Measurements from ENCODE around the gene NOMO2.
"Not testable (repeated sequence)": the region's sequence is repeated elsewhere in the genome, so short reads cannot be mapped to it uniquely, and the experiment has no call there.

Gene NOMO2

DNA sequence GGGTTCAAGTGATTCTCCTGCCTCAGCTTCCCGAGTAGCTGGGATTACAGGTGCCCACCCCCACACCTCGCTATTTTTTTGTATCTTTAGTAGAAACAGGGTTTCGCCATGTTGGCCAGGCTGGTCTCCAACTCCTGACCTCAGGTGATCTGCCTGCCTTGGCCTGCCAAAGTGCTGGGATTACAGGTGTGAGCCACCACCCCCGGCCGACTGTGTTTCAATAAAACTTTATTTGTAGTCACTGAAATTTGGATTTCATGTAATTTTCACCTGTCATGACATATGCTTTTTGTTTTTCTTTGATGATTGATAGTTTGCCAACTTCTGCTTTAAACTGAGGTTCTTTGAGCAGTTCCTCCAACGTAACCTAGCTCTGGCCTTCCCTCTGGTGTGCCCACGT is 12.0 kb upstream of the NOMO2 start:
- not testable (repeated sequence) for DNase-seq

DNA sequence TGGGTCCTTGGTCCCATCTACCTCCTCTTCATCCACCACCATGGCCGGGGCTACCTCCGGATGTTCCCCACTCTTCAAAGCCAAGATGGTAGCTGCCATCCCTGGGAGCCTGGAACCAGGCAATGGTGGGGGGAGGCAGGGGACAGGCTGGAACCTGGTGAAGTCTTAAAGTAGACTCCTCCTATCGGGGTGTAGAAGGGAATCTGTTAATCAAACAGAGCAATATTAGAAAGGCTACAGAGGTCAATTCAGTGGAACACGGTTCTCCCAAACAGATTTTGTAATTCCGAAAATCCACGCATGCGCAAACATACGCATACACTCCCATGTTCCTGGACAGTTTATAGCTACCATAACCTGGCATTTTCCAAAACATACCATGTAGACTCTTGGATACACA is 11.1 kb upstream of the NOMO2 start:
- not testable (repeated sequence) for DNase-seq

DNA sequence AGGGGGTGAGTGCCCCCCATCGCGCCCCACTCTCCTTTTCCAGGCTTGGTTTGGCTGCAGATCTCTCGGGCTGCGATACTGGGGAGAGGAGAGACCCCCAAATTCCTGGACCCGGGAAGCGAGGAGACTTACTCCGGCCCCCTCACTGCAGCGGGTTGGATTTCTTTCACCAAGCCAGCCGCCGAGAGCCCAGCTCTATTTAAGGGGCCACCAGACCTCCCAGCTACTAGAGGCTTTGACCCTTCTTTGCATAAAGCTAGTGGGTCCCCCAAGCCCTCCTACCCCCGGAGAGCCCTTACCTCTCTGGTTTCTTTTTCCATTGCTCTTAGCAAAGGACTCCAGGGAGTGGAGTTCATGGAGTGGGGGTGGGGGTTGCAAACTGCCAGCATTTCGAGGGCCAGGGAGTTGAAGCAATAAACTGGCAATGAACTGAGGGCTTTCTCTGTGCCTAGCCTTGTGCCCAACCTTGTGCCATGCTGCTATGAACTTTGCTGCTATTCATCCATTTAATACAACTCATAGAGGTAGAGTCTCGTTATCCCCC is 9.5 kb upstream of the NOMO2 start:
- DNase-seq = not testable (repeated sequence)

DNA sequence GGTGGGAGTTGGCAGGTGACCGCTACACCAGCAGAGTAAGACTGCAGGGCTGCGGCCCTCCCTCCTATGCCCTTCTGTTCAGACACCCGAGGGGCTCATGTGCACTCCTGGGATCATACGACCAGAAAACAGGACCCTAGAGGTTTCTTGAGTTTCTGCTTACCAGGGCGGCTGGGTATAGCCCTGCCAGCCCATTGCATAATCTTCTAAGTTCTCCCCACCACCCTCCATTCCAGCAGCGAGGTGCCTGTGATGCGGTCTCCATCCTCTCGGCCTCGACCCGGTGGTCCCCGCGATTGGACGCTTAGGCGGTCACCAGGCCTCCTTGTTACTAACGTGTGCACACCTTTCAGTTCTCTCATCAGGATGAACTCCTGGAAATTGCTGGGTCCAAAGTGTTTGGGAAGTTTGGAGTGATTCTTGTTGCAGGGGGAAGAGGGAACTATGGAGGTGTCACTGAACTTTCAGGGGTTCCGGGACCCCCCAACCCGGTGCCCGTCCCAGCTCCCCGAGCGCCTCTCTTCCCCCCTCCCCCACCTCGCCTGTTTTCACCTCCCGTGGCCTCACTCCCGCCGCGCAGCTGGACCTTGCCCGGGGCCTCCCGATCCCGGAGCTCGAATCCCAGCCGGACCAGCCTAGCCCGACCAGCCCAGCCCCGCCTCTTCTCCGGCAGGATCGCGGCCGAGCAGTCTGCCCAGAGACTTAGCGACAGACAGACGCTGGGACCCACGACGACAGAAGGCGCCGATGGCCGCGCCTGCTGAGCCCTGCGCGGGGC is 8.8 kb upstream of the NOMO2 start:
- DNase-seq = not testable (repeated sequence)

DNA sequence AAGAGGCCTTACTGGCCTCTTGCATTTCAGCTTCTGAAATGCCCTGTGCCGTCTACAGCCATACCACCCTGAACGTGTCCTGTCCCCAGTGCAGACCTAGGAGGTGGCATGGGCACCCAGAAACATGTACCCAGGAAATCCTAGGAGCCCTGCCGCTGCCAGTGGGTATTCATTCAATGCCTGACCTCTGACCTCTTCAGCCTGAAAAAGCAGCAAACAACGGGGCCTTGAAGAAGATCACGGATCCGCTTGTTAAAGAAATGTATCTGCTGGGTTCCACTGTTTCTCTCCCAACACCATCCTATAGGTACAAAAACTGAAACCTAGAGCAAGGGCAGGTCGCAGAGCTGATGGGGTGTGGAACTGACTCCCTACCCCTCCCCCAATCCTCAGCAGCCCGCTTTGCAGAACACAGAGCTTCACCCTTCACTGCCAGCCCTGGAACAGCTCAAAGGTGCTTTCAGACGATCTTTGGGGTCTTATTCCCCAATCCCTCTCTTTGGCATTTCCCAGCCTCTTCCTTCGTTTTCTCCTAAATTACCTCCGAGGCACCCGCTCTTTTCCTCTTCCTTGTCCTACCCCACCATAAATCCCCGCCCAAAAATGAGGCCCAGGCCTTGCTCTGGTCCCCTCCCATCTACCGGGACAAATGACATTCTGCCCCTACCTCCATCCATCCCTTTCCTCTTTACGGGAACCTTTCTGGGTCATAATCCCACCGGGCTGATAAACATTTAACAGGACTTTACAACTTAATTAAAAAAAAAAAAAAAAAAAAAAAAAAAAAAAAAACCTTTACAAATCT is 1.3 kb downstream of the NOMO2 start:
- DNase-seq = peak; percentile 52

DNA sequence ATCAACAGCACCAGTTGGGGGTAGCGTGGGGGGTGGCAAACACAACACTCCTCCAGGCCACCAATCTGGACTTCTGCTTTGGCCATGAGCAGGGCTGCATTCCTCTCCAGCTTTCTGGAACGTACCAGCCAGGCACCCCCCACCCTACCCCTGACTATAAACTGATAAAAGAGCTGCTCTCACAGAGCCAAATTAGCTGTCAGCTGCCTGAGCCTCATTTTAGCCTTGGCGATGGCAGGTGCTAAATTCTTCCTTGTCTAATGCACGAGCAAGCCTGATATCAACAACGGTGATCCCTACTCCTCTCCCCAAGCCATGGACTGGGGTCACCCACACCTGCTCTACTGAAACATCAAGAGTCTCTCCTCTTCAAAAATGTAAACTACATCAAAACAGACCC is 8.2 kb downstream of the NOMO2 start:
- not testable (repeated sequence) for DNase-seq

DNA sequence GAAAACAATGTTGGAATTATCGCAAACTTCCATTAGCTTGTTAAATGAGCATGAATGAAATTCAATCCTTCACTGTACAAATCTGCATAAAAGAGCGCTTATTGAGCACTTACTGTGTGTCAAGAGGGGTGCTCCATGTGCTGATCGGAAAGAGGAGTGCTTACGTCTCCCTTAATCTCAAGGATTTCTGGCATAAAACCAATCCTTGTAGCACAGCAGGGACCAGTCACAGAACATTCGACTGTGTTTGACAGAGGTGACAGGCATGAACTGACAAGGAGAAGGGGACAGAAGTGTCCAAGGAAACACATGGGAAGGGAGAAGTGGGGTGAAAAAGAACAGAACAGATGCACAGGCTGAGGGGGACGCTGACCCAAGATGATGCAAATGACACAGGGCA is 14.5 kb downstream of the NOMO2 start:
- not testable (repeated sequence) for DNase-seq

DNA sequence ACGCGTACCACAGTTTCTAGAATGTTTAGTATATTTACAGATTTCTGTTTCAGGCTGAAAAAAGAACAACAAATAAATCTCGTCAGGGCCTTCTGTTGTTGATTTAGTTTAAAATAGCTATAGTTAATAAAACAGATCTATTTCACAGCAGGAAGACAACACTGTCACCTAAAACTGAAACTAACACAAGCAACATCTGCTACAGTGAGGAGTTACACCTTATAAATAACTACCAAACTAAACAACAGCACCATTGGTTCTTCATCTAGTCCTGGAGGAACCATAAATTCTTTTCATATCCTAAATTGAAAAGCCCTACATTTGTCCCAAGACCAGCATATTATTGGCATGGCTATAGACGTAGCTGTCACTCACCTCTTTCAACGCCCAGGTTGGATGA is 15.0 kb downstream of the NOMO2 start:
- DNase-seq = not testable (repeated sequence)

DNA sequence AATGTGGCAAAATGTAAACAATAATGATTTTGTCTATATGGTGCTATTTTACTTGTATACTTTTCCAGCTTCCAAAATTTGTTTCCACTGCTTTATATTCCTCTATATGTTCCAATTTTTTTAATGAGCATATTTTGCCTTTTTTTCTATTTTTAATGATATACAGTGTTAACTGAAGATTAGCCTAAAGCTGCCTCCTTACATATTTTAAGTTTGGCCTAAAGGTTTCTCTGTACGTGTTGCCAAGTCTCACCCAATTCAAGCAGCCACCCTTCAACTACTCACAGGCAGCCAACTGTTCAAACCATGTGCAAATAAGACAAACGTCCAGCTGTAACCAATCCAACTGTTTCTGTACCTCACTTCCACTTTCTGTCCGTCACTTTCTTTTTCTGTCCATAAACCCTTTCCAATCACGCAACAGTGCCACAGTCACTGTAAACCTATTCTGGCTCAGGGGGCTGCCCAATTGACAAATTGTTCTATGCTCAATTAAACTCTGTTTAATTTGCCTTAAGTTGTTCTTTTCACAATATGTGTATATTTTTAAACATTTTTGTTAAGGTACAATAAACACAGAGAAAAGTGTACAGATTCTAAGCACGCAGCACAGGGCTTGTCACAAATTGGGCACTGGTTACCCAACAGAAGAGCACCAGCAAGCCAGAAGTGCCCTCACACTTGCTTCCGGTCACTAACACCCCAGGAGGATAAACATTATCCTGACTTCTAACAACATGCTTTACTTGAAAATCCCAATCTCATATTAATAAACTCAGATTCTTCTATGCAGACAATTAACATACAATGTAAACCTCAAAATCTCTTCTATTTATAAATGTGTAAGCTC is 17.4 kb downstream of the NOMO2 start:
- not testable (repeated sequence) for DNase-seq

DNA sequence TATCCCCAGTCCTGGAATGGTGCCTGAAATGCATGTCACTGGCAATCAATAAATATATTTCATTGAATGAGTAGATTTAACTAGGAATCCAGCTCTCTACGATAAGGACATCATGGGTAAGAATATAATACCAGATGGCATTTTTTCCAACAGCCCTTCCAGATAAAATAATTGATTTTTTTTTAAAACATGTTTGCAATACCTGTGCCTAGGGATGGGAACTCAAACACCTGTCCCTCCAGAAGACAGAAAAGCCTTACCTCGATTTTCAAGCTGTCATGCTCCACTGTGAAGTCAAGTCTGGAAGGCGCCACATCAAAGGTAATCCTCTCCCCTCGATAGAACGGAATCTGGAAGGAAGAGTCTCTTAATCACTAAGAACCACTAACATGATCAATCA is 20.0 kb downstream of the NOMO2 start:
- DNase-seq = not testable (repeated sequence)

DNA sequence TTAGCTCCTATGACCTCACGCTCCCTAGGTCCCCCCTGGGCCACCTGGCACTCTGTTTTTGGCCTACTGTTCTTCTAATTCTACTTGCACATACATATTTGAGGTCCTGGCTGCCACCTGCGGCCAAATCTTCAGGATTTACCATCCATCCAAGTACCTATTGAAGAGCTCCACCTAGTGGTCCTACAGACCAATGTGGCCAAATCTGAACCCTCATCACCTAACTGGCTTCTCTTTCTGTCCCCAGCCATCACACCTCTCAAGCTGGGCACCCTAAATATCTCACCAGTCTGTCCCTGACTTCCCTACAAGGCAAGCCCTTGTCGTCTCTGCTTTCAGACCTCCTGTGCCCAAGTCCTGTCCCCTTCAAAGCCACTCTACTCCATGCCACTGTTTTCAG is 24.9 kb downstream of the NOMO2 start:
- not testable (repeated sequence) for DNase-seq

DNA sequence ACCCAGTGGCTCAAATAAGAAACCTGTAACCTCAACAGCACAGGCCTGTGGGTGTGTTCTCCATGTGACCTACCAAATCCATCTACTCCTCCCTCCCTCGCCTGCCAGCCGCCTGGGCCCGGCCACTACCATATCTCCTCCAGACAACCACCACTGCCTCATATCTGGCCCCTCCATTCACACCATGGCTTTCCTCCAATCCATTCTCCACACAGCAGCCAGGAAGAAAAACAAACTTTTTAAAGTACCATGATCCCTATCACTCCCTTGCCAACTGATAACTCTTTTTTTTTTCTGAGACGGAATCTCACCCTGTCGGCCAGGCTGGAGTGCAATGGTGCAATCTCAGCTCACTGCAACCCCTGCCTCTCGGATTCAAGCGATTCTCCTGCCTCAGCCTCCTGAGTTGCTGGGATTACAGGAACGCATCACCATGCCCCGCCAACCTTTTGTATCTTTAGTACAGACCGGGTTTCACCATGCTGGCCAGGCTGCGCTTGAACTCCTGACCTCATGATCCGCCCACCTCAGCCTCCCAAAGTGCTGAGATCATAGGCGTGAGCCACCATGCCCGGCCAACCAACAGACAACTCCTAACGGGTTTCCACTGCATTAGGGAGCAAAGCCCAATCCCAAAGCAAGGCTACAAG is 26.3 kb downstream of the NOMO2 start:
- DNase-seq = not testable (repeated sequence)

DNA sequence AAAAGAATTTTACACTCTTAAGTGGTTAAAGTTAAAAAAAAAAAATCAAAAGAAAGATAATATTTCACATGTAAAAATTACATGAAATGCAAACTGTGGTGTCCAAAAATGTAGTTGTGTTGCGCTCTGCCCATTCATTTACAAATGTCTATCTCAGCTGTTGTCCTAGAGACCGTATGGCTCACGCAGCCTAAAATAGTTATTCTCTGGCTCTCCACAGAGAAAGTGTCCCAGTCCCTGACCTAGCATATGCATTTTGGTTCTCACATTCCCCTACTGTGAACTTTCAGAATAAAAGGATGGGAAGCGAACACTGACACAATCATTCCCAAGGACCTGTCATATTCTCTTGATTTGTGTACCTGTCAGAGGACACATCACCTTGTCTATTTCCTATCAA is 27.6 kb downstream of the NOMO2 start:
- DNase-seq = not testable (repeated sequence)

DNA sequence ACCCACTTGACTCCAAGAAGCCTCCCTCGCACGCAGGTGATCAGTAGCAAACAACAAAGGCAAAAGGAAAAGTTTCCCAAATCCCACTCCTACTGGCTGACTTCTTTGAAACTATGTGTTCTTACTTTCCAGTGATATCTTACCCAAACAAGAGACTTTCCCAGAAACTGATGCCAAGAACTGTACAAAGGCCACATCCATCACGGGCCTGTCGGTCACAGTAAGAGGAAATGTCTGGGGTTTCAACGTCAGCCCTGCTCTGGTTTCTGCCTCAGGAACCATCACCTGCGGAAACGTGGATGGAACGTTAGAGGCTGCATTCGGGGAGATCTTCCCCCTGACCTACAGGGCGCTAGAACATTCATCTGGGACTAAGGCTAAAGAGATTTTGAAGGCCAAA is 30.6 kb downstream of the NOMO2 start:
- DNase-seq = not testable (repeated sequence)

DNA sequence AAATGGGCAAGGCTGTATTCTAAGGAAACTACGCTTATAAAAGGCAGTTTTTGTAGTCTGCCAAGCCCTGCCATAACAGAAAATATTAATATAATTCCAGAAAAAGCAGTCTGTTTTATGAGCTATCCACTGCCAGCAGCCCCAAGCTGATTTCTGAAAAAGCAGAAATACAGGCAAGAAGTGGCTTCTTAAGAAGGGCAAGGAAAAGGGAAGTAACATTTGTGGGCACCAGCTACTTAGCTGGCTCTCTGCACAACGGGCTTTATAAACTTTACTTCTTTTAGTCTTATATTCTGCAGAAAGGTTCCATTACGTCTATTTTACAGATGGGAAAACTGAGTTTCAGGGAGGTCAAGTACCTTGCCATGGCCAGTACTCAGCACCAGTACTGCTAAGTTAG is 31.6 kb downstream of the NOMO2 start:
- DNase-seq = not testable (repeated sequence)

DNA sequence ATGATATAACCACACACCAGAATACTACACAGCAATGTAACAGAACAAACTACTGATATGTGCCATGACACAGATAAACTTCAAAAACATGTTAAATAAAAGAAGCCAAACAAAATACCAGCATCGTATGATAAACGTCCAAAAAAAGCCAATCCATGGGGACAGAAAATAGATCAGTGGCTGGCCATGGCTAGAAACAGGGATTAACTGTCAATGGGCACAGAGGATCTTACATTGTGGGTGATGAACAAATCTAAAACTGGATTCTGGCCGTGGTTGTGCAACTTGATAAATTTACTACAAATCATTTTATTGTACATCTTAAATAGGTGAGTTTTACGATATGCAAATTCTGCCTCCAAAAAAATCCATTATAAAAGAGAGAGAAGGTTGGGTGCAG is 35.4 kb downstream of the NOMO2 start:
- DNase-seq = not testable (repeated sequence)

DNA sequence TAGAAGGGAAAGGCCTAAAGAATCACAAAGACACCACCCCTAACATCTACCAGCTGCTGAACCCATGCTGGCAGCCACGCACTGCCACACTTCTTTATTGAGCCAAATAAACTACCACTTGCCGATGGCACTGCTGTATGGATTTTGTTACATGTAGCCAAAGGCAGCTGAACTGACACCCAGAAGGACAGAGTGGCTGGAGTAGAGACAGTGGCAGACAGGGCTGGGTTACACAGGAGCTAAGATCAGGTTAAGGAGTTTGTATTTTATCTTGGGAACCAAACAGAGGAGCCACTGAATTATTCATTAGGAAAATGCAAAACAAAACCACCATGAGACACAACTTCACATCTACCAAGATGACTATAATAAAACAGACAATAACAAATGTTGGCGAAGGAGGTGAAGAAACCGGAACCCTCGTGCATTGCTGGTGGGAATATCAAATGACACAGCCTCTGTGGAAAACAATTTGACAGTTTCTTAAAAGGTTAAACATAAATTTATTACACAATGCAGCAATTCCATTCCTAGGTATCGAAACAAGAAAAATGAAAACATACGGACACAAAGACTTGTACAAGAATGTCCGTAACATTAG is 35.9 kb downstream of the NOMO2 start:
- DNase-seq = not testable (repeated sequence)

DNA sequence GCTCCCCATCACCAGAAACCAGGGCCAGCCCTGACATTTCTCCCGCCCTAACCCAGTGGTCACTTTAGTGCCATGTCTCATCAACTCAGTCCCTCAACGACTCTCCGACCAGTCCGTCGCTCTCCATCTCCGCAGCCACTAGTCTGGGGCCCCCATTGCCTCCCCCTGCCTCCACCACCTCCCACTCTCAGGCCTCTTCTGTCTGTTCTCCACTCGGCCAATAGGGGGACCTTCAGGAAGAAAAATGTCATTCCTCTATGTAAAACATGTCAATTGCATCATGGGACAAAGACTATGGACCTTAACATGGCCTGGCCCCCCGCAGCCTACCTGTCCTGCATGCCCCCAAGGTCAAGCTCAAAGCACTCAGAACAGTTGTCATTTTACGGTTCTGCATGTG is 39.3 kb downstream of the NOMO2 start:
- not testable (repeated sequence) for DNase-seq

DNA sequence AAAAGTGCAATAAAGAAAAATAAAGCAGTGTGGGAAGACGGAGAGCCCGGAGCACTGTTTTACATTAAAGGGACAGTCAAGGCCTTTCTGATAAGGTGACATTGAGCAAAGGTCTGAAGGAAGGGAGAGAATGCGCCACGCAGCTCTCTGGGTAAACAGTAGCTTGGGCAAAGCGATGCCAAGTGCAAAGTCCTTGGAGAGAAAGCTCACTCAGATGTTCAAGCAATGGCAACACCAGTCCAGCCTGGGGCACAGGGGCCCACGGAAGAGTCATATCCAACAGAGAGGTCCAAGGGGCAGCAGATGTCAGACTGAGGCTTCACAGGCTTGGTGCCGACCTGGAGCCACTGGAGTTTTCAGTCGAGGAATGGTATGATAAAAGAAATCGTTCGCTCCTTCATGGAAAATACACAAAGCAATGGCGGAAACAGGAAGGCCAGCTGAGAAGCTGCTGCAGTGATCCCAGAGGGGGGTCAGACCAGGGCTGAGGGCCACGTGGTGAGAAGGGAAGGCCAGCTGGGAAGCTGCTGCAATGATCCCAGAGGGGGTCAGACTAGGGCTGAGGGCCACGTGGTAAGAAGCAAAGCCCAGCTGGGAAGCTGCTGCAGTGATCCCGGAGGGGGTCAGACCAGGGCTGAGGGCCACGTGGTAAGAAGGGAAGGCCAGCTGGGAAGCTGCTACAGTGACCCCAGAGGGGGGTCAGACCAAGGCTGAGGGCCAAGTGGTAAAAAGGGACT is 40.3 kb downstream of the NOMO2 start:
- DNase-seq = not testable (repeated sequence)

DNA sequence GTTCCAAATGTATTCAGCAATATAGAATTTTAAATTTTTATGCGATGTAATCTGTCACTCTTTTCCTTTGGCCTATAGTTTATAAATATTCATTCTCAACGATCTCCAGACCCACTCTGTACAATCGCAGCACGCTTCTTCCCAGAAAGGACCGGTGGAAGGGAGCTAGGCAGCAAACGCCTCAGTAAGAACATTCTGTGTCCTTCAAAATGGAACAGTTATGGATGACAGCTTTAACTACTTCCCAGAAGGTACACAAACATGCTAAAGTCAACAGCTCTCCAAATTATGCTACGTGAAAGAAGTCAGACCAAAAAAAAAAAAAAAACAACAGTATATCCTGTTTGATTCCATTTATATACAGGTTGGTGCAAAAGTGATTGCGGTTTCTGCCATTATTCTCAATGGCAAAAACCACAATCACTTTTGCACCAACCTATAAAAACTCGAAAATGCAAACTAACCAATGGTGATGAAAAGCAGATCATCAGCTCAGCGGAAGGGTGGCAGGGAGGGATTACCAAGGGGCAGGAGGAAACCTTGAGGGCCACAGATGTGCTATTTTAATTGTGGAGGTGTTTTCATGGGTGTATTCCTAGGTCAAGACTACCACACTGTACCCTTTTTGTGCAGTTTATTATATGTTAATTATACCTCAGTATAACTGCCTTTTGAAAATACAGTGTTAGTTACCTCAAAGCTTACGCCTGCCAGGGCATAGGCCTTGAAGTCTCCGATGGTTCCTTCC is 43.2 kb downstream of the NOMO2 start:
- DNase-seq = not testable (repeated sequence)
